ENCODE data around the gene FDX1. TPM values are rescaled to one million over a fixed set of nuclear protein-coding genes. Genes with fewer than 3 reads are reported as not detected.

FDX1 gene
- total and polyA plus RNA-seq, 2 of the 13 experiments (the other 11 are each of a cell fraction or from before 2014, with no cell fraction given) = 4.5 to 13.1 TPM

DNA sequence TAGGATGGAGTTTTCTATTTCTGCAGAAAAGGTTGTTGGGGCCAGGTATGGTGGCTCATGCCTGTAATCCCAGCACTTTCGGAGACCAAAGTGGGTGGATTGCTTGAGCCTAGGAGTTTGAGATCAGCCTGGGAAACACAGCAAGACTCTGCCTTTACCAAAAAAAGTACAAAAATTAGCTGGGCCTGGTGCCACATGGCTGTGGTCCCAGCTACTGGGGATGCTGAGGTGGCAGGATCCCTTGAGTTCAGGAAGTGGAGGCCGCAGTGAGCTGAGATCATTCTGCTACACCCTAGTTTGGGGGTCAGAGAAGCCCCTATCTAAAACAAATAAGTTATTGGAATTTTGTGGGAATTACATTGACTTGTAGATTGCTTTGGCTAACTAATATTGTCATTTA is 71.7 kb downstream of the FDX1 start (continued):
- TF ChIP-seq GMEB1 (CRISPR knock-in tag; IDR thresholded peaks at IDR 0.05; ENCODE audit: borderline replicate concordance) = no peak
- TF ChIP-seq, protein P1, sequence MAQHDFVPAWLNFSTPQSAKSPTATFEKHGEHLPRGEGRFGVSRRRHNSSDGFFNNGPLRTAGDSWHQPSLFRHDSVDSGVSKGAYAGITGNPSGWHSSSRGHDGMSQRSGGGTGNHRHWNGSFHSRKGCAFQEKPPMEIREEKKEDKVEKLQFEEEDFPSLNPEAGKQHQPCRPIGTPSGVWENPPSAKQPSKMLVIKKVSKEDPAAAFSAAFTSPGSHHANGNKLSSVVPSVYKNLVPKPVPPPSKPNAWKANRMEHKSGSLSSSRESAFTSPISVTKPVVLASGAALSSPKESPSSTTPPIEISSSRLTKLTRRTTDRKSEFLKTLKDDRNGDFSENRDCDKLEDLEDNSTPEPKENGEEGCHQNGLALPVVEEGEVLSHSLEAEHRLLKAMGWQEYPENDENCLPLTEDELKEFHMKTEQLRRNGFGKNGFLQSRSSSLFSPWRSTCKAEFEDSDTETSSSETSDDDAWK (CRISPR knock-in tag; IDR thresholded peaks at IDR 0.05) = no peak

DNA sequence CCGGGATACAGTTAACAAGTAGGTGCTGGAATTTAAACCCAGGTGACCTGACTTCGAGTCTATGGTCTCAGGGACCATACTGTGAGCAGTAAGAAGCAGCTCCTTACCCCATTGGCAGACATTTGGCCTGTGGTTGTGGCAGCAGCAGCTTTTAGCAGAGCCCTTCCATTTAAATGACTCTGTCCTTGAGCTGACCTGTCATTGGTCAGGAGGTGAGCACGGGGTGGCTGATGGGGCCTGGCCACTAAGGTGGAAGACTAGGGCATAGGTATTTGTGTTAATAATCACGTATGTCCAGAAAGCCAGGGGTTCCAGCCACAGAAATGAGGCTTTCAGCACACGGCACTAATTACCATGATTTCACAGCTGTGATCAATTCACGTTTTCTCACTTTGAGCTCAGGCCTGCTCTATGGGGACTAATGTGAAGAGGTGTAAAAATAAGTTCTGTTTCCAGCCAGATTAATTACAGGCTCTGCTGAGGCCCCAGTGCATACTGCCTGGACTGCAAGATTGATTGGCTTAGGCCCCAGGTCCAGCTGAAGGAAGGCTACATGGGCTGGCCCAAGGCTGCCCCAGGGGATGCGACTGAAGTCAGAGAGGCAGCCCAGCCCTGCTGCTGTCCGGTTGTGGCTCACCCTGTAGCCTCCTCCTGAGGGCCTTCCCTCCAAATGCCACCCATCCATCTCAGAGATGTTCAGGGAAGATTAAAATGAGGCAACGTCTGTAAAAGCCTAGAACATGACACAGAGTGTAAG is 76.0 kb downstream of the FDX1 start:
- Histone ChIP-seq H3K27ac (ENCODE audit: extremely low read length, insufficient read depth, low read length) (no peak overlapping the region), H3K4me1 (ENCODE audit: insufficient read depth, low read length) (no peaks in the 10 kb centered on the region), H4K20me1 (ENCODE audit: insufficient read depth, low read length) (no peaks in the 10 kb centered on the region), H3K36me3 (replicated peaks in 1 of 2; ENCODE audit: control insufficient read depth in 1 of 2, insufficient read depth in 2 of 2, low read length in 2 of 2) (no peaks in the 10 kb centered on the region), H2AFZ (ENCODE audit: low read length) (no peak overlapping the region), H3K9ac (ENCODE audit: insufficient read depth, low read depth, low read length) (no peak overlapping the region), H3K27me3 (ENCODE audit: control insufficient read depth in 1 of 2, insufficient read depth in 2 of 2, low read length in 2 of 2) (no peaks in the 10 kb centered on the region; a peak in 1 of 5 replicates), H3K4me2 (ENCODE audit: low read depth, low read length) (no peak overlapping the region), H3K4me3 (replicated peaks in 1 of 3; ENCODE audit: insufficient read depth in 1 of 3, low read depth in 2 of 3, low read length in 3 of 3) (no peak overlapping the region), H3K9me3 (ENCODE audit: low read length) (no peaks in the 10 kb centered on the region), H3K79me2 (ENCODE audit: insufficient read depth, low read length) (no peaks in the 10 kb centered on the region)
- FAIRE-seq = no peak
- DNase-seq (ENCODE audit: low spot score) = no peak
- in situ Hi-C loops (cut with HindIII; ENCODE audit: extremely low pct_ligation_motif_present, low pct_unique_long_range_greater_than_20kb) (no loop called here), intact Hi-C loops (cut with micrococcal nuclease; ENCODE audit: unreplicated experiment) (no loop called here)
- ChIA-PET POLR2A (no interaction called here), CTCF (ENCODE audit: low intra/inter-chr PET ratio, low total read pairs) (no interaction called here)
- BruUV-seq (replicated peaks) = no TSS peak
- no peak for ATAC-seq
- 1% methylated on average over 5 of the region's 9 CpGs for WGBS (ENCODE audit: low lambda C conversion rate)
- TF ChIP-seq ZFYVE20 (CRISPR knock-in tag; IDR thresholded peaks at IDR 0.05; ENCODE audit: borderline replicate concordance, low read depth) (no peak), KDM2A (CRISPR knock-in tag; IDR thresholded peaks at IDR 0.05; ENCODE audit: borderline replicate concordance, low read depth) (no peak), ISX (CRISPR knock-in tag; conservative IDR thresholded peaks at IDR 0.05) (no peak), ZFP41 (CRISPR knock-in tag; IDR thresholded peaks at IDR 0.05; ENCODE audit: borderline replicate concordance) (no peak), ZNF263 (CRISPR knock-in tag; IDR thresholded peaks at IDR 0.05) (no peak), ETV5 (CRISPR knock-in tag; IDR thresholded peaks at IDR 0.05; ENCODE audit: borderline replicate concordance) (no peak), NFATC3 (CRISPR knock-in tag; IDR thresholded peaks at IDR 0.05) (no peak), IRF2 (CRISPR knock-in tag; IDR thresholded peaks at IDR 0.05) (no peak), RFXAP (CRISPR knock-in tag; IDR thresholded peaks at IDR 0.05; ENCODE audit: borderline replicate concordance) (no peak)
- TF ChIP-seq, protein P2, sequence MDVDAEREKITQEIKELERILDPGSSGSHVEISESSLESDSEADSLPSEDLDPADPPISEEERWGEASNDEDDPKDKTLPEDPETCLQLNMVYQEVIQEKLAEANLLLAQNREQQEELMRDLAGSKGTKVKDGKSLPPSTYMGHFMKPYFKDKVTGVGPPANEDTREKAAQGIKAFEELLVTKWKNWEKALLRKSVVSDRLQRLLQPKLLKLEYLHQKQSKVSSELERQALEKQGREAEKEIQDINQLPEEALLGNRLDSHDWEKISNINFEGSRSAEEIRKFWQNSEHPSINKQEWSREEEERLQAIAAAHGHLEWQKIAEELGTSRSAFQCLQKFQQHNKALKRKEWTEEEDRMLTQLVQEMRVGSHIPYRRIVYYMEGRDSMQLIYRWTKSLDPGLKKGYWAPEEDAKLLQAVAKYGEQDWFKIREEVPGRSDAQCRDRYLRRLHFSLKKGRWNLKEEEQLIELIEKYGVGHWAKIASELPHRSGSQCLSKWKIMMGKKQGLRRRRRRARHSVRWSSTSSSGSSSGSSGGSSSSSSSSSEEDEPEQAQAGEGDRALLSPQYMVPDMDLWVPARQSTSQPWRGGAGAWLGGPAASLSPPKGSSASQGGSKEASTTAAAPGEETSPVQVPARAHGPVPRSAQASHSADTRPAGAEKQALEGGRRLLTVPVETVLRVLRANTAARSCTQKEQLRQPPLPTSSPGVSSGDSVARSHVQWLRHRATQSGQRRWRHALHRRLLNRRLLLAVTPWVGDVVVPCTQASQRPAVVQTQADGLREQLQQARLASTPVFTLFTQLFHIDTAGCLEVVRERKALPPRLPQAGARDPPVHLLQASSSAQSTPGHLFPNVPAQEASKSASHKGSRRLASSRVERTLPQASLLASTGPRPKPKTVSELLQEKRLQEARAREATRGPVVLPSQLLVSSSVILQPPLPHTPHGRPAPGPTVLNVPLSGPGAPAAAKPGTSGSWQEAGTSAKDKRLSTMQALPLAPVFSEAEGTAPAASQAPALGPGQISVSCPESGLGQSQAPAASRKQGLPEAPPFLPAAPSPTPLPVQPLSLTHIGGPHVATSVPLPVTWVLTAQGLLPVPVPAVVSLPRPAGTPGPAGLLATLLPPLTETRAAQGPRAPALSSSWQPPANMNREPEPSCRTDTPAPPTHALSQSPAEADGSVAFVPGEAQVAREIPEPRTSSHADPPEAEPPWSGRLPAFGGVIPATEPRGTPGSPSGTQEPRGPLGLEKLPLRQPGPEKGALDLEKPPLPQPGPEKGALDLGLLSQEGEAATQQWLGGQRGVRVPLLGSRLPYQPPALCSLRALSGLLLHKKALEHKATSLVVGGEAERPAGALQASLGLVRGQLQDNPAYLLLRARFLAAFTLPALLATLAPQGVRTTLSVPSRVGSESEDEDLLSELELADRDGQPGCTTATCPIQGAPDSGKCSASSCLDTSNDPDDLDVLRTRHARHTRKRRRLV (CRISPR knock-in tag; IDR thresholded peaks at IDR 0.05) = no peak
- TF ChIP-seq, protein P3, sequence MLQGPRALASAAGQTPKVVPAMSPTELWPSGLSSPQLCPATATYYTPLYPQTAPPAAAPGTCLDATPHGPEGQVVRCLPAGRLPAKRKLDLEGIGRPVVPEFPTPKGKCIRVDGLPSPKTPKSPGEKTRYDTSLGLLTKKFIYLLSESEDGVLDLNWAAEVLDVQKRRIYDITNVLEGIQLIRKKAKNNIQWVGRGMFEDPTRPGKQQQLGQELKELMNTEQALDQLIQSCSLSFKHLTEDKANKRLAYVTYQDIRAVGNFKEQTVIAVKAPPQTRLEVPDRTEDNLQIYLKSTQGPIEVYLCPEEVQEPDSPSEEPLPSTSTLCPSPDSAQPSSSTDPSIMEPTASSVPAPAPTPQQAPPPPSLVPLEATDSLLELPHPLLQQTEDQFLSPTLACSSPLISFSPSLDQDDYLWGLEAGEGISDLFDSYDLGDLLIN (CRISPR knock-in tag; IDR thresholded peaks at IDR 0.05; ENCODE audit: borderline replicate concordance) = no peak

Measured in HepG2 (cell line).